Testis (tissue), 3 donors: ENCODE measurements around the gene KCNQ1OT1. TPM values are rescaled to one million over a fixed set of nuclear protein-coding genes. Genes with fewer than 3 reads are reported as not detected.

Experiments used
- DNase-seq: peaks from one replicate; pipeline ENCODE4 v3.0.0-alpha.2; 2019
- H3K27ac ChIP-seq, 2 donors: fragments of 200-600 bp; sonication (generic); one replicate each; pipeline ENCODE4 v1.5.1; 2019
- H3K27me3 ChIP-seq: fragments of 200-600 bp; sonication (generic); one replicate; pipeline ENCODE4 v1.5.1; 2019
- H3K36me3 ChIP-seq: fragments of 200-600 bp; sonication (generic); one replicate; pipeline ENCODE4 v1.5.1; 2017; ENCODE audit warnings: low read depth; ENCODE audit errors: missing control alignments
- H3K4me1 ChIP-seq: fragments of 200-600 bp; sonication (generic); one replicate; pipeline ENCODE4 v1.5.1; 2019
- H3K4me3 ChIP-seq, 2 donors: fragments of 200-600 bp; sonication (generic); one replicate each; pipeline ENCODE4 v1.5.1; 2017 to 2019
- H3K9me3 ChIP-seq: fragments of 200-600 bp; sonication (generic); one replicate; pipeline ENCODE4 v1.5.1; 2017
- POLR2A ChIP-seq: fragments of 450-650 bp; IDR thresholded peaks from one replicate; pipeline ENCODE4 v1.6.1; 2017; ENCODE audit warnings: antibody characterized with exemption, mild to moderate bottlenecking, moderate library complexity
- WGBS, 2 donors: methylation state at CpG; one replicate each; pipeline ENCODE4 v1.1.5; 2018; 5-methylcytosine and 5-hydroxymethylcytosine counted together
- intact Hi-C: fragments of 100-400 bp; cut with DNase I; formaldehyde crosslinking; loops from one replicate; pipeline ENCODE4 v1.15.1; 2023; ENCODE audit warnings: low total_unique reads
- polyA plus RNA-seq: library from polyadenylated mRNA; stranded (reverse); fragments of 350-450 nt; fragmentation: Illumina TruSeq; extraction: RNeasy Lipid Tissue Mini Kit (QIAGEN cat#74804); gene quantifications from one replicate; pipeline ENCODE4 v1.2.3, GENCODE V29; 2014; ENCODE audit warnings: low read depth, low replicate concordance; ENCODE audit not compliant: insufficient read depth
- total RNA-seq, 2 donors: library from RNA; depleted of rRNA; stranded (reverse); fragments of >200 nt; gene quantifications; one replicate each; pipeline ENCODE4 v1.2.3, GENCODE V29; 2016
- TF ChIP-seq, protein P1 (sequence below), 3 experiments: fragments of 450-650 bp in 2 of 3; fragments of 200-600 bp in 1 of 3; sonication (generic) in 1 of 3; IDR thresholded peaks; one replicate each; pipeline ENCODE4 v1.5.1; 2016 to 2019; ENCODE audit warnings: antibody characterized with exemption in 3 of 3, mild to moderate bottlenecking in 2 of 3, moderate library complexity in 1 of 3

Gene KCNQ1OT1
- total and polyA plus RNA-seq, 3 donors from 2014 or later = 0.20 to 5.9 (median 4.0) TPM

DNA sequence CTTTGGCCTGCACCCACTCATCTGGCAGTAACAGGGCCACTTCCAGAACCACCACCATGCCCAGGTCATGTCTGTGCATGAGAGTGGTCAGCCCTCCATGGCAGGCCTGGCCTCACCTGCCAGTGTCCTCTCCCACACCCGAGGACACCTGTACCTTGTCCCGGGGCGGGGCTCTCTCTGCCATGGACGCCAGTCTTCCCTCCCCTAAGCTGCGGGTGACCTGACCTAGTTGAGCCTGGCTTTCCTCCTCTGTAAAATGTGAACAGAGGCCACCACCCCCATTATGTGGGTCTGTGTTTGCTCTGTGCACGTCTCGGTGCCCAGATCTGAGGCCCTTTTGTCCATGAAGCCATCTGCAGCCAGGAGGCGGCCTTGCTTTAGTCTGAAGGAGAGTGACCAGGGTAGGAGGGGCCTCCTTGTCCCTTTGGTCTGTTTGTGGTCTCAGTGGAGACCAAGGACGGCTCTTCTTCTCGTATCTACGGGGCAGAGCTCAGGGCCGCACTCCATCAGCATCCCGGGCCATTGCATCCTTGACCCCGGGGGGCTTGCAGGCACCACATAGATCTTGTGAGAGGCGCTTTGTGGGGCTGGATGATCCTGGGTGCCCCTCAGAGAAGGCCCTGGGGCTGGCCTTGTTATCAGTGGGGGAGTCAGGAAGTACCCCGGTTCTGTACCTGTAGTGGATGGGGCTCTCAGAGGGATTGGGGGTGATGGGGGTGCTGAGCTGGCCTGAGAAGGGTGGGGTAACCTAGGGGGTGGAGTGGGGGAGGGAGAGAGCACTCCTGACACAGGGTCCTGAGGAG is 133.4 kb downstream of the KCNQ1OT1 start:
- intact Hi-C loops = no loop called here
- 88 to 90% methylated on average over 8 to 16 of the region's 16 CpGs for WGBS, 2 donors
- Histone ChIP-seq H3K27ac (no peak overlapping the region), H3K27me3 (no peaks in the 10 kb centered on the region), H3K36me3 (no peaks in the 10 kb centered on the region), H3K4me3 (no peak overlapping the region), H3K9me3 (no peaks in the 10 kb centered on the region), H3K4me1 (peaks cover 6% of the 10 kb centered on the region)
- DNase-seq = no peak
- TF ChIP-seq, protein P1, sequence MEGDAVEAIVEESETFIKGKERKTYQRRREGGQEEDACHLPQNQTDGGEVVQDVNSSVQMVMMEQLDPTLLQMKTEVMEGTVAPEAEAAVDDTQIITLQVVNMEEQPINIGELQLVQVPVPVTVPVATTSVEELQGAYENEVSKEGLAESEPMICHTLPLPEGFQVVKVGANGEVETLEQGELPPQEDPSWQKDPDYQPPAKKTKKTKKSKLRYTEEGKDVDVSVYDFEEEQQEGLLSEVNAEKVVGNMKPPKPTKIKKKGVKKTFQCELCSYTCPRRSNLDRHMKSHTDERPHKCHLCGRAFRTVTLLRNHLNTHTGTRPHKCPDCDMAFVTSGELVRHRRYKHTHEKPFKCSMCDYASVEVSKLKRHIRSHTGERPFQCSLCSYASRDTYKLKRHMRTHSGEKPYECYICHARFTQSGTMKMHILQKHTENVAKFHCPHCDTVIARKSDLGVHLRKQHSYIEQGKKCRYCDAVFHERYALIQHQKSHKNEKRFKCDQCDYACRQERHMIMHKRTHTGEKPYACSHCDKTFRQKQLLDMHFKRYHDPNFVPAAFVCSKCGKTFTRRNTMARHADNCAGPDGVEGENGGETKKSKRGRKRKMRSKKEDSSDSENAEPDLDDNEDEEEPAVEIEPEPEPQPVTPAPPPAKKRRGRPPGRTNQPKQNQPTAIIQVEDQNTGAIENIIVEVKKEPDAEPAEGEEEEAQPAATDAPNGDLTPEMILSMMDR (IDR thresholded peaks at IDR 0.05) = no peak
- TF ChIP-seq POLR2A = no peak

DNA sequence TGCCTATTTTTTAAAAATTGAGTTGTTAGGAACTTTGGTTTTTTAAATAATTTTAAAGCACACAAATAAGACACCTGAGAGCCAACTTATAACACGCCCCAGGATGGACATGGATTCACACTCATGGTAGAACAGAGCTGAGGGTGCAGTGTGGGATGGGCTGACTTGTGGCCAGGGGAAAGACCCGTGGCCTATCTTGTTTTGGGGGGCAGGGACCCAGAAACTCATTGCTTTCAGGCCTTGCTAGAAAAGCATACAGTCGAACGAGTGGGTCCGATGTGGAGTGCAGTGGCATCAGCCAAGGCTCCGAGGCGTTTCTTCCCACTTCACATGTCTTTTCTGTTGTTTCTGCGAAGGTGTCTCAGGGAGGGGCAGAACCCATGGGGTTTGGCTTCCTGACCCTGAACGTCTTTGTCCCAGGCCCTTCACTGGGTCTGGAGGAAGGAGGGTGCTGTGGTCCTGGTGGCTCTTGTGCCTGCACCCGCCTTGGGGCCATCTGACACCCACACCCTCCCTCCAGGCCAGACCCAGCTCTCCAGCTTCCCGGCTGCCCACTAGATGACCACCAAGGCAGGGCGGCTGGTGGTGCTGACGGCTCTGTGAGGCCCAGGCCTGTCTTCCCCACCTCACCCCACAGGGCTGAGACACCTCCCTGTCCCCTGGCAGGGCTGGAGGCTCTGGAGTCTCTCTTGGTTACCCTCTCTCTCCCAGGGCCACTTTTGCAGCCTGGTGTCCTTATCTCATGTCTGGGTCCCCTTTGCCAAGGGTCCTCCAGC is 134.2 kb downstream of the KCNQ1OT1 start:
- no peak for DNase-seq
- Histone ChIP-seq H3K27ac (no peak overlapping the region), H3K4me3 (no peak overlapping the region), H3K4me1 (peaks cover 6% of the 10 kb centered on the region), H3K9me3 (no peaks in the 10 kb centered on the region), H3K27me3 (no peaks in the 10 kb centered on the region), H3K36me3 (no peaks in the 10 kb centered on the region)
- intact Hi-C loops = no loop called here
- TF ChIP-seq, protein P1 (IDR thresholded peaks at IDR 0.05) = no peak
- TF ChIP-seq POLR2A = no peak
- 96% methylated on average over 10 to 13 of the region's 13 CpGs for WGBS, 2 donors

DNA sequence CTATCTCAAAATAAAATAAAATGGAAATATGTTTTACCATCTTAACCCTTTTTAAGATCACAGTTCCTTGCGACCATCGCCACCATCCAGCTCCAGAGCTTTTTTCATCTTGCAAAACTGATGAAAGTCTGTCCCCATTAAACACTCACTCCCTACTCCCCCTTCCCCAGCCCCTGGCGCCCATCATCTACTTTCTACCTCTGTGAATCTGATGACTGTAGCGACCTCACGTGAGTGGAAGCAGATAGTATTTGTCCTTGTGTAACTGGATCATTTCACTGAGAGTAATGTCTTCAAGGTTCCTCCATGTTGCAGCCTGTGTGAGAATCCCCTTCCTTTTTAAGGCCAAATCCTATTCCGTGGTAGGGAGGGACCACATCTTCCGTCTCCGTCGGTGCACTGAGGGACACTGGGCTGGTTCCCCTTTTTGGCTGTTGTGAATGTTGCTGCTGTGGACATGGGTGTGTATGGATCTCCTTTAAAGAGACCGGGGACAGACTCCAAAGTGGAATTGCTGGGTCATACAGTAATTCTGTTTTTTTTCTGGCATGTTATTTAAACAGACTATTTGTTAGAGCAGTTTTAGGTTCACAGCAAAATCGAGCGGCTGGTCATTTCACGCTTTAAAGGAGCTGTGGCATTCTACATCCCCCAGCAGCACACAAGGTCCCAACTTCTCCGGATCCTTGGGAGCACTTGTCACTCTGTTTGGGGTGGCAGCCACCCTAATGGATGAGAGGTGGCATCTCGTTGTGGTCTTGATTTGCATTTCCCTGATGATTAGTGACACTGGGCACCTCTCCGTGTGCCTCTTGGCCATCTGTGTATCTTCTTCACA is 135.0 kb downstream of the KCNQ1OT1 start:
- Histone ChIP-seq H3K4me3 (no peak overlapping the region), H3K9me3 (no peaks in the 10 kb centered on the region), H3K27me3 (no peaks in the 10 kb centered on the region), H3K27ac (no peak overlapping the region), H3K4me1 (peaks cover 6% of the 10 kb centered on the region), H3K36me3 (no peaks in the 10 kb centered on the region)
- WGBS, 2 donors = 85% methylated on average over 16 of the region's 16 CpGs
- no peak for TF ChIP-seq POLR2A
- TF ChIP-seq, protein P1 (IDR thresholded peaks at IDR 0.05) = no peak
- intact Hi-C loops = no loop called here
- DNase-seq = no peak

DNA sequence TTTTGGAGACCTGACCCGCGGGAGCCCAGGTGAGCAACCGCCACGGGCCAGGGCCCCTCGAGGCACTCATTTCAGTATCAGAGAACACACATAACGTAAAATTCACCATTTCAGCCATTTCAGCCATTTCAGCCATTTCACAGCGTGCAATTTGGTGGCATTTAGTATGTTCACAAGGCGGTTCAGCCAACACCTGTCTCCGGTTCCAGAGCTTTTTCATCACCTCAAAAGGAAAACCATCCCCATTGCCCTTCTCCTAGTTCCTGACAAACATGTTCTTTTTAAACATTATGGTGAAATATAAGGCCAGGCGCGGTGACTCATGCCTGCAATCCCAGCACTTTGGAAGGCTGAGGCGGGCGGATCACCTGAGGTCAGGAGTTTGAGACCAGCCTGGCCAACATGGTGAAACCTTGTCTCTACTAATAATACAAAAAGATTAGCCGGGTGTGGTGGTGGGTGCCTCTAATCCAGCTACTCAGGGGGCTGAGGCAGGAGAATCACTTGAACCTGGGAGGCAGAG is 135.7 kb downstream of the KCNQ1OT1 start:
- TF ChIP-seq, protein P1 (IDR thresholded peaks at IDR 0.05) = no peak
- no peak for TF ChIP-seq POLR2A
- no peak overlapping the region for H3K27ac ChIP-seq
- DNase-seq = no peak
- intact Hi-C loops = no loop called here
- no peaks in the 10 kb centered on the region for H3K27me3 ChIP-seq
- no peaks in the 10 kb centered on the region for H3K36me3 ChIP-seq
- peaks cover 6% of the 10 kb centered on the region for H3K4me1 ChIP-seq
- no peaks in the 10 kb centered on the region for H3K9me3 ChIP-seq
- H3K4me3 ChIP-seq = no peak overlapping the region
- WGBS, 2 donors = 91 to 94% methylated on average over 14 of the region's 14 CpGs
